Measurements from ENCODE around the gene RNF145.
"Not testable (repeated sequence)": the region's sequence is repeated elsewhere in the genome, so short reads cannot be mapped to it uniquely, and the experiment has no call there.

Gene RNF145

DNA sequence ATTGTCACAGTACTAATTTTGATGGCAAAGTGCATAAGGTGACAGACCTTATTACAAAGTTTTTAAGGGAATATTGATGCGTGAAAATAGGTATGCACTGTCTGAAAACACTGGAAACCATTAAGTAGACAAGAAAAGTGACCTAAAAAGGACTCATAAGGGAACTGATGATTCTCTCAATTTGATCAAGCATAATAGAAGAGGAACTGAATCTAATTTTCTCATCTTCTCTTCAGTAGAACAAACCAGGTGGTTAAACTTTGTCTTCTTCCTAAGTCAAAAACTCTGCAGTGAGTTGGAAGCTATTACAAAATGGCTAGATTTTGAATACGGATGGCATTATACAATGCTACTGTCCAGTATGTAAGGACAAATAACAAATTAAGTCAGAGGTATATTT lies 53.4 kb downstream of the RNF145 start:
- DNase-seq, result no peak

GRCh38 chr5:159152876-159153275 lies 56.5 kb downstream of the RNF145 start:
- no peak for DNase-seq

GRCh38 chr5:159149085-159149484 lies 60.3 kb downstream of the RNF145 start:
- DNase-seq, result no peak

DNA sequence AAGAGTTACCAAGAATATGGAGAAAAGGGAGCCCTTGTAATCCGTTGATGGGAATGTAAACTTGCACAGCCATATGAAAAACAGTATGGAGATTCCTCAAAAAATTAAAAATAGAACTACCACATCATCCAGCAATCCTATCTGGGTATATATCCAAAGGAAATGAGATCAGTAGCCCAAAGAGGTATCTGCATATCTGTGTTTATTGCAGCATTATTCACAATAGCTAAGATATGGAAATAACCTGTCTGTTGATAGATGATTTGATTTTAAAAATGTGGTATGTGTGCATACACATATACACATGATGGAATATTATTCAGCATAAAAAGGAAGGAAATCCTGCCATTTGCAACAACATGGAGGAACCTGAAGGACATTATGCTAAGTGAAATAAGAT lies 61.4 kb downstream of the RNF145 start:
- DNase-seq, result no peak

- DNase-seq, result no peak
These were observed 62.5 kb downstream of the RNF145 start for GRCh38 chr5:159146839-159147238.

- DNase-seq, result not testable (repeated sequence)
These were observed 64.2 kb downstream of the RNF145 start for GRCh38 chr5:159145160-159145559.

DNA sequence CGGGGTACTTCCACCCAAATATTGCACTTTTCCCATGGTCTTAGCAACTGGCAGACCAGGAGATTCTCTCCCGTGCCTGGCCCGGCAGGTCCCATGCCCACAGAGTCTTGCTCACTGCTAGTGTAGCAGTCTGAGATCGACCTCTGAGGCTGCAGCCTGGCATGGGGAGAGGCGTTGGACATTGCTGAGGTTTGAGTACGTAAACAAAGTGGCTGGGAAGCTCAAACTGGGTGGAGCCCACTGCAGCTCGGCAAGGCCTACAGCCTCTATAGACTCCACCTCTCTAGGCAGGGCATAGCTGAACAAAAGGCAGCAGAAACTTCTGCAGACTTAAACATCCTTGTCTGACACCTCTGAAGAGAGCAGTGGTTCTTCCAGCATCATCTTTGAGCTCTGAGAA lies 69.6 kb downstream of the RNF145 start:
- DNase-seq, result no peak

- DNase-seq, result no peak
These were observed 73.3 kb downstream of the RNF145 start for GRCh38 chr5:159135896-159136531.

DNA sequence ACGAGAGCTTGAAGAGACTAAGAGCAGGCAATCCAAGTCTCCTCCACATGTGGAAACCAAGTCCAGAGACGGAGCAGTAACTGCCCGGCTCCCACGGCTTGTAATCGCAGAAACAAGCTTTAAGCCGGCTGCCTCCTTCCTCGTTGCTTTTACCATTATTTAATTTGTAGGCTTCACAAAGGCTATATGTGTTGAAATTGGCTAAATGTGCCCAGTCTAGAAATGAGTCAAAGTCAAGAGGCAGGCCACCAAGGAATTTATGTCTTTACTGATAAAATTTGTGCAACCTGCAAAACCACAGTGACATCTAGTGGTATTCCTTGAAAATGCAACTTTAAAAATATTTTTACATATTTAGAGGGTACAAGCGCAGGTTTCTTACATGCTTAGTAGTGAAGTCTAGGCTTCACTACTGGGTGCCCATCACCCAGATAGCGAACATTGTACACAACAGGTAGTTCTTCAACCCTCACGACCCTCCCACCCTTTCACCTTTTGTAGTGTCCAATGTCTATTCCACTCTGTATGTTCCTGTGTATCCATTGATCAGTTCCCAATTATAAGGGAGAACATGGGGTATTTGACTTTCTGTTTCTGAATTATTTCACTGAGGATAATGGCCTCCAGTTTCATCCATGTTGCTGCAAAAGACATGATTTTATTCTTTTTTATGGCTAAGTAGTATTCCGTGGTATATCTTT lies 76.2 kb downstream of the RNF145 start:
- no peak for DNase-seq

- DNase-seq, result no peak
These were observed 76.8 kb downstream of the RNF145 start for GRCh38 chr5:159132429-159133040.

DNA sequence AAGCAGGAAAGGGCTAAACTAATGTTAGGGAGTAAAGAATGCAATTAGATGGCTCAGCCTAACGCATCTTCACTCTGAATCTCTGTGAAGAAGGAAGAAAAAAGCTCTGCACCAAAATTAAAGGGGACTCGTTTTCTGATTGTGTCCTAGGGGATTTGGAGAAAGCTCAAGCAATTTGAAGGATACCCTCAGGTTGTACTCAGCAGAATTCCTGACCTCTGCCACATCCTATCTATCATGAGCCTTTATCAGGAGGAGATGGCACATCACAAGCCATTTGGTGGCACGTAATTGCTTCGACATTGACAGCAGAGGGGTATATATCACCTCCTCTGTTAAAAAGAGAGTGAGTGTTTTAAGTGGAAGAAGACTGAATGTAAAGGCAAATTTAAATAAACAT lies 77.4 kb downstream of the RNF145 start:
- DNase-seq, result no peak

DNA sequence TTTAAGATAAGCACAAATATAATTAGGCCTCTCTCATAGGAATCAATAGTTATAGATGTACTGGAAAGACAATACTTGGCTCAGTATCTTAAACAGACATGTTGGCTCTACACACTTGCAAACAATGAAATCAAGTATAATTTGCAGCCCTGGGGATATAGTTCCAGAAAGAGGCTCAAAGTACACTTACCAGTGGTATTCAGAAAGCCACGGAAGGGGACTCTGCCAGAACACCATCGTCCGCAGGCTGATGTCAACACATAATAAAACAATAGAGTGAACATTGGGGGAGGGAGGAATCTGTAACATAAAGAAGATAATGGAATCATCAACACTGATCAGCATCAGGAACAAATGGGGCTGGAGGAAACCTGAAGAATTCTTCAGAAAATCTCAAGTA lies 78.5 kb downstream of the RNF145 start:
- no peak for DNase-seq

DNA sequence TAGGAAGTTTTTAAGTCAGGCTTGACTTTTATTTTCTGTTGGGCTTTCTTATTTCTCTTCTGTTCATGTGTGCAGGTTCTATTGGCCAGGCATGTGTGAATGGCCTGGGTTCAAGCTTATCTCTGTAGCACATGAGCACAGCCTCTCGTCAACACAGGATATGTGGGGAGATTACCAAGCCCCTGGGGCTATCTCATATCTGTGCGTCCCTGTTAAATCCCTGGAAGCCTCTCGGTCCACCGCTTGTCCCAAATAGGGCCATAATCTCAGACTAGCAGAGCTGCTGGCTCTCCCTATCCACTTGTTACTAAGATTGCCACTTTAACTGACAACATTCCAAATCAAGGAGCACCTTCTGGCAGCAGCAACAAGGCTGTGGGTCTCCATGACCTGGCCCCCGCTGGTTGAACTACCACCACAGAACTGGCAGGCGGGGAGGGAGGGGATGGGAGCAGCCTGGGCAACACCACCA lies 81.2 kb downstream of the RNF145 start:
- no peak for DNase-seq

DNA sequence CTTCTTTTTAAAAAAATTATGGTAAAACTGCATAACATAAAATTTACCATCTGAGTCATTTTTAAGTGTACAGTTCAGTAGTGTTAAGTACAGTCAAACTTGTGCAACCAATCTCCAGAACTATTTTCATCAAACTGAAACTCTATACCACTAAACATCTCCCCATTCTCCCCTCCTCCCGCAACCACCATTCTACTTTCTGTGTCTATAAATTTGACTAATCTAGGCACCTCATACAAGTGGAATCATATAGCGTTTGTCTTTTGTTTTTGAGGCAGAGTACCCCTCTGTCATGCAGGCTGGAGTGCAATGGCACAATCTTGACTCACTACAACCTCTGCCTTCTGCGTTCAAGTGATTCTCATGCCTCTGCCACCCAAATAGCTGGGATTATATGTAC lies 85.7 kb downstream of the RNF145 start:
- DNase-seq, result no peak

GRCh38 chr5:159123189-159123588 lies 86.2 kb downstream of the RNF145 start:
- DNase-seq, result no peak

DNA sequence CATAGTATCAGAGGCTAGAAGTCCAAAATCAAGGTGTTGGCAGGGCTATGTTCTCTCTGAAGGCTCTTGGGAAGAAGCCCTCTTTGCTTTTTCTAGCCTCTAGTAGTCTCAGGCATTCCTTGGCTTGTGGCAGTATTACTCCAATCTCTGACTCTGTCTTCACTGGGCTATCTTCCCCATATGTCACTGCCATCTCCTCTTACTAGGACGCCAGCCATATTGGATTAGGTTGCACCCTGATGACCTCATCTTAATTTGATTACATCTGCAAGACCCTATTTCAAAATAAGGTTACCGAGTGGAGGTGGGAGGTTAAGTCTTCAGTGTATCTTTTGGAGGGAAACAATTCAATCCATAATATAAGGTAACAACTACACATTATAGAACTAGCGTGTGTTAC lies 88.3 kb downstream of the RNF145 start:
- DNase-seq, result no peak

DNA sequence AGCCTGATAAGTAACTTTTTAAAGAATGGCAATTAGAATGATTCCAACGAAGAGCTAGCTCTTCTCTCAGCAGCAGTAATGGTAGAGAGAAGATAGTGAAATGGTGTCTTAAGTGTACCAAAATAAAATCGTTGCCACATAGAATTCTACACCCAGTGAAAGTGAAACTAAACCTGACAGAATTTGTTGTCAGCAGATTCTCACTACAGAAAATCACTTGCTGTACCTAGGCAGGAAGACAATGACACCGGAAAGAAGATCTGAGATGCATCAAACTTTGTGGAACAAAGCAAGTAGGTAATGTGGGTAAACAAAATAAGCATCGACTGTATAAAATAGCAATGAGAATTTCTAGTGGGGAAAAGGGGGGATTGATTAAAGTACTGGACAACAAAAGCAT lies 88.9 kb downstream of the RNF145 start:
- DNase-seq, result no peak

DNA sequence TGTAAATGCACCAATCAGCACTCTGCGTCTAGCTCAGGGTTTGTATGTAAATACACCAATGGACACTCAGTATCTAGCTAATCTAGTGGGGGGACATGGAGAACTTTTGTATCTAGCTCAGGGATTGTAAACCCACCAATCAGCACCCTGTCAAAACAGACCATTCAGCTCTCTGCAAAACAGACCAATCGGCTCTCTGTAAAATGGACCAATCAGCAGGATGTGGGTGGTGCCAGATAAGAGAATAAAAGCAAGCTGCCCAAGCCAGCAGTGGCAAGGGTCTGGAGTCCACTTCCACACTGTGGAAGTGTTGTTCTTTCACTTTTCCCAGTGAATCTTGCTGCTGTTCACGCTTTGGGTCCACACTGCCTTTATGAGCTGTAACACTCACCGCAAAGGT lies 89.5 kb downstream of the RNF145 start:
- not testable (repeated sequence) for DNase-seq

GRCh38 chr5:159118958-159119659 lies 90.2 kb downstream of the RNF145 start:
- DNase-seq, result not testable (repeated sequence)

DNA sequence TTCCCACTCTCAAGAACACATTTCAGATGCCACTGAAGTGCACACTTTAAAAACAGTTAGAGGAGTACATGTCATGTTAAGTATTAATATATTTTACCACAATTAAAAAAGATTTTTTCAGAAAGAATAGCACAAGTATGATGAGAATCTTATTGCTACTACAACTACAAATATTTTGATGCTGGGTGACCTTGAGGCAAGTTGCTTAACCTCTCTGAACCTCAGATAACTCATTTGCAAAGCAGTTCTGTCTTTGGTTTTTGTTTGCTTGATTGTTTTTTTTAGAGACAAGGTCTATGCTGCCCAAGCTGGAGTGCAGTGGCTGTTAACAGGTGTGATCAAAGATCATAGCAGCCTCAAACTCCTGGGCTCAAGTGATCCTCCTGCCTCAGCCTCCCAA lies 95.9 kb downstream of the RNF145 start:
- DNase-seq, result no peak

GRCh38 chr5:159112436-159112835 lies 96.9 kb downstream of the RNF145 start:
- no peak for DNase-seq
